Heart right ventricle (tissue), 16 donors: ENCODE results near the gene CXCL12. TPM values are rescaled to one million over a fixed set of nuclear protein-coding genes. Genes with fewer than 3 reads are reported as not detected.

Experiments used
- ATAC-seq, 8 donors: fragments of 200-7000 bp; cut with Tn5 transposase; one replicate each; pipeline ENCODE4 v1.9.1; 2020; ENCODE audit warnings: mild to moderate bottlenecking in 8 of 8, moderate library complexity in 8 of 8, moderate number of reproducible peaks in 1 of 8
- DNase-seq, 2 donors: peaks; one replicate each; pipeline ENCODE4 v3.0.0-alpha.2; 2020
- H3K27ac ChIP-seq, 10 donors: fragments of 200-600 bp; sonication (generic) in 2 of 10; one replicate each; pipeline versions ENCODE4 v1.5.0 to v1.8.0; 2020 to 2022; ENCODE audit warnings: mild to moderate bottlenecking in 3 of 10
- H3K27me3 ChIP-seq, 7 donors: fragments of 200-600 bp; one replicate each; pipeline ENCODE4 v1.8.0; 2021 to 2022; ENCODE audit warnings: mild to moderate bottlenecking in 2 of 7
- H3K36me3 ChIP-seq, 9 donors: fragments of 200-600 bp; sonication (generic) in 1 of 9; one replicate each; pipeline versions ENCODE4 v1.5.0 to v1.8.0; 2020 to 2022; ENCODE audit warnings: mild to moderate bottlenecking in 2 of 9
- H3K4me1 ChIP-seq, 9 donors: fragments of 200-600 bp; sonication (generic) in 1 of 9; one replicate each; pipeline versions ENCODE4 v1.5.0 to v1.8.0; 2020 to 2022; ENCODE audit warnings: mild to moderate bottlenecking in 4 of 9
- H3K4me3 ChIP-seq, 10 donors: fragments of 200-600 bp; sonication (generic) in 2 of 10; one replicate each; pipeline versions ENCODE4 v1.5.0 to v1.8.0; 2020 to 2022; ENCODE audit warnings: mild to moderate bottlenecking in 7 of 10, moderate library complexity in 2 of 10
- H3K9me3 ChIP-seq, 11 donors: fragments of 200-600 bp in 10 of 11; sonication (generic) in 2 of 11; one replicate each; pipeline versions ENCODE4 v1.5.0 to v1.8.0; 2013 to 2022; ENCODE audit warnings: mild to moderate bottlenecking in 2 of 11, control low read depth in 1 of 11, moderate library complexity in 1 of 11
- WGBS, 2 donors: extraction: QIAGEN DNeasy Blood & Tissue Kit; methylation state at CpG; one replicate each; pipeline ENCODE4 v1.1.7; 2013; ENCODE audit warnings: inconsistent platforms in 1 of 2; 5-methylcytosine and 5-hydroxymethylcytosine counted together
- intact Hi-C, 10 donors: fragments of 100-400 bp; cut with DNase I; formaldehyde crosslinking; loops; one replicate each; pipeline versions ENCODE4 v1.11.1 to v1.14.2; 2022
- polyA plus RNA-seq, 2 donors: library from polyadenylated mRNA; stranded (reverse); fragments of 200-250 nt; gene quantifications; one replicate each; pipeline ENCODE4 v1.2.3, GENCODE V29; 2013
- total RNA-seq, 10 donors: library from RNA; stranded (reverse); fragmentation: NEBNext Ultra II Directional in 3 of 10; extraction: Animal tissue kit (Norgen Biotek cat#: 25700) in 3 of 10; gene quantifications; one replicate each; pipeline versions ENCODE4 v1.2.1 to v1.2.4, GENCODE V29; 2021 to 2023
- TF ChIP-seq, protein P1 (sequence below), 9 donors: fragments of 200-600 bp; sonication (generic) in 2 of 9; IDR thresholded peaks; one replicate each; pipeline versions ENCODE4 v1.5.0 to v1.8.0; 2021 to 2022; ENCODE audit warnings: antibody characterized with exemption in 9 of 9, mild to moderate bottlenecking in 5 of 9, moderate library complexity in 1 of 9
- donor health status: Arrhythmogenic right ventricular cardiomyopathy.
- donor health status: ischemic (EF 13 %, LVEDD 7.1; RV severe dilation, severe dysfunction).
- donor health status: healthy with polysubstance abuse.
- donor health status: DM: no; HTN: yes; CAD: no.
- donor health status: DM: no; HTN: no; CAD: no.
- donor health status: ischemic (EF 25% LVEDD 6.9; RV normal size, moderate dysfunction).
- donor health status: ischemic (EF 25% LVEDD 5.7; RV mildly dilated, moderate dysfunction).
- donor health status: healthy.
- donor health status: DM: yes; HTN: yes; CAD: no.
- donor health status: Ischemic cardiomyopathy.
- donor health status: ischemic (EF 35%, LVEDD 5.7; RV mildly dilated, moderate dysfunction).
- donor health status: nonischemic (EF 11% LVEDD 7.7; RV severe dilation, severe dysfunction).
- donor health status: DM: yes; HTN: yes; CAD: no.
- donor health status: PGD.
- donor health status: ischemic (EF 29% LVEDD 5.4; RV normal size, mild dysfunction).
- donor health status: nonischemic (EF 23%, LVEDD 6.1; RV moderate dilation, normal function).

Gene CXCL12
- total and polyA plus RNA-seq, 12 donors: 53.7 to 275 (median 116) TPM

DNA sequence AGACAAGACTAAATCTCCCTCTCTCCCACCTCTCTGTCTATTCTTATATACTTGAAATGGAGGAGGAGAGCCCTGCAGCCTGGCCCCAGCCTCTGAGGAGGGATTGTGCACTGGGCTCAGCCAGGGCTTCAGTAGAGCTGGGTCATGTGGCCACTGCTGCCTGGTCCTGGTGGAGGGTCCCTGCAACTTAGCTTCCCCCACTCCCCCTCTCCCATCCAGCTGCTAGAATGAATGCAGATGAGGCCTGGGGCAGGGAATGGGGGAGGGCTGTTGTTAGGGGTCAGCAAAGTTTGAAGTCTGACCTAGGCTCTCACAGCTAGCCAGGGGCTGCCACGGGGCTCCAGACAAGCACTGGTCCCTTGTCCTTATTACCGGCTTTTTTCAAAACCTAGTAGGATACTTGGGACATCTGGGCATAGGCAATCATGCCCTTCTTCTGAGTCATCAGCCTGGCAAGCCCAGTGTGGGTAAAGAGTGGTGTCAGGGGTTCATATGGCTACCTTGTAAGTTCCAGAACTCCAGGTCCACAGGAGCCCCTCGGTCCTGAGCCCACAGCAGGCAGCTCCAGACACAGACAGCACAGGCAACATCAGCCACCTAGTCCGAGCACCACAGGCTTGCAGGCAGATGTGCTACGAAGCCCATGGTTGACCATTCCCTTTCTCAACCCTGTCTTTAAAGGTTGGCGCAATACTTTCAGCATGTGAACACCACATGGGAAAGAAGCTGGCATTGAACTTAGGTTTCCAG, 12.8 kb upstream of the CXCL12 start:
- no peaks in the 10 kb centered on the region for H3K36me3 ChIP-seq
- intact Hi-C loops: loop anchor here in 2 of 10 donors (2.0 to 5.0 kb wide), 2 partner anchors 77 to 460 kb away; no protein-coding TSS in a partner anchor
- H3K27me3 ChIP-seq: peaks cover 0 to 8% (median 5%) of the 10 kb centered on the region in 7 donors
- WGBS, 2 donors: 88 to 89% methylated on average over 6 of the region's 6 CpGs
- H3K4me1 ChIP-seq: peaks cover 0 to 7% (median 0%) of the 10 kb centered on the region in 9 donors
- TF ChIP-seq, protein P1, sequence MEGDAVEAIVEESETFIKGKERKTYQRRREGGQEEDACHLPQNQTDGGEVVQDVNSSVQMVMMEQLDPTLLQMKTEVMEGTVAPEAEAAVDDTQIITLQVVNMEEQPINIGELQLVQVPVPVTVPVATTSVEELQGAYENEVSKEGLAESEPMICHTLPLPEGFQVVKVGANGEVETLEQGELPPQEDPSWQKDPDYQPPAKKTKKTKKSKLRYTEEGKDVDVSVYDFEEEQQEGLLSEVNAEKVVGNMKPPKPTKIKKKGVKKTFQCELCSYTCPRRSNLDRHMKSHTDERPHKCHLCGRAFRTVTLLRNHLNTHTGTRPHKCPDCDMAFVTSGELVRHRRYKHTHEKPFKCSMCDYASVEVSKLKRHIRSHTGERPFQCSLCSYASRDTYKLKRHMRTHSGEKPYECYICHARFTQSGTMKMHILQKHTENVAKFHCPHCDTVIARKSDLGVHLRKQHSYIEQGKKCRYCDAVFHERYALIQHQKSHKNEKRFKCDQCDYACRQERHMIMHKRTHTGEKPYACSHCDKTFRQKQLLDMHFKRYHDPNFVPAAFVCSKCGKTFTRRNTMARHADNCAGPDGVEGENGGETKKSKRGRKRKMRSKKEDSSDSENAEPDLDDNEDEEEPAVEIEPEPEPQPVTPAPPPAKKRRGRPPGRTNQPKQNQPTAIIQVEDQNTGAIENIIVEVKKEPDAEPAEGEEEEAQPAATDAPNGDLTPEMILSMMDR (IDR thresholded peaks at IDR 0.05): no peak
- no peak overlapping the region for H3K4me3 ChIP-seq
- ATAC-seq (no peak), DNase-seq (no peak)
- no peak overlapping the region for H3K27ac ChIP-seq
- H3K9me3 ChIP-seq: no peaks in the 10 kb centered on the region

GRCh38 chr10:44396671-44397191, 11.8 kb upstream of the CXCL12 start:
- ATAC-seq (no peak), DNase-seq (no peak)
- 87 to 91% methylated on average over 7 of the region's 7 CpGs for WGBS, 2 donors
- H3K27ac ChIP-seq: no peak overlapping the region
- H3K27me3 ChIP-seq: peaks cover 0 to 8% (median 5%) of the 10 kb centered on the region in 7 donors
- H3K9me3 ChIP-seq: no peaks in the 10 kb centered on the region
- peaks cover 0 to 7% (median 0%) of the 10 kb centered on the region in 9 donors for H3K4me1 ChIP-seq
- TF ChIP-seq, protein P1 (IDR thresholded peaks at IDR 0.05): no peak
- intact Hi-C loops: loop anchor here in 1 of 10 donors (5.0 kb wide), 1 partner anchor 461 kb away; no protein-coding TSS in a partner anchor
- no peak overlapping the region for H3K4me3 ChIP-seq
- no peaks in the 10 kb centered on the region for H3K36me3 ChIP-seq

- peaks cover 0 to 8% (median 5%) of the 10 kb centered on the region in 7 donors for H3K27me3 ChIP-seq
- DNase-seq (no peak), ATAC-seq (peak in 2 of 8 donors; percentile 49 to 74)
- H3K27ac ChIP-seq: no peak overlapping the region
- TF ChIP-seq, protein P1 (IDR thresholded peaks at IDR 0.05): no peak
- intact Hi-C loops: loop anchor here in 1 of 10 donors (5.0 kb wide), 1 partner anchor 461 kb away; no protein-coding TSS in a partner anchor
- H3K36me3 ChIP-seq: no peaks in the 10 kb centered on the region
- 77 to 78% methylated on average over 11 of the region's 11 CpGs for WGBS, 2 donors
- peaks cover 0 to 7% (median 0%) of the 10 kb centered on the region in 9 donors for H3K4me1 ChIP-seq
- H3K4me3 ChIP-seq: no peak overlapping the region
- no peaks in the 10 kb centered on the region for H3K9me3 ChIP-seq
These were observed 11.2 kb upstream of the CXCL12 start for GRCh38 chr10:44395902-44396670.

GRCh38 chr10:44395396-44395795, 10.5 kb upstream of the CXCL12 start:
- Histone ChIP-seq H3K27me3 (peaks cover 0 to 8% (median 5%) of the 10 kb centered on the region in 7 donors), H3K36me3 (no peaks in the 10 kb centered on the region), H3K27ac (no peak overlapping the region), H3K9me3 (no peaks in the 10 kb centered on the region), H3K4me1 (peaks cover 0 to 7% (median 0%) of the 10 kb centered on the region in 9 donors), H3K4me3 (no peak overlapping the region)
- intact Hi-C loops: loop anchor here in 1 of 10 donors (5.0 kb wide), 1 partner anchor 462 kb away; no protein-coding TSS in a partner anchor
- WGBS, 2 donors: 68 to 86% methylated on average over 5 of the region's 5 CpGs
- TF ChIP-seq, protein P1 (IDR thresholded peaks at IDR 0.05): no peak
- ATAC-seq (no peak), DNase-seq (no peak)
